Measurements from ENCODE around the gene IFT43.

IFT43 gene

DNA sequence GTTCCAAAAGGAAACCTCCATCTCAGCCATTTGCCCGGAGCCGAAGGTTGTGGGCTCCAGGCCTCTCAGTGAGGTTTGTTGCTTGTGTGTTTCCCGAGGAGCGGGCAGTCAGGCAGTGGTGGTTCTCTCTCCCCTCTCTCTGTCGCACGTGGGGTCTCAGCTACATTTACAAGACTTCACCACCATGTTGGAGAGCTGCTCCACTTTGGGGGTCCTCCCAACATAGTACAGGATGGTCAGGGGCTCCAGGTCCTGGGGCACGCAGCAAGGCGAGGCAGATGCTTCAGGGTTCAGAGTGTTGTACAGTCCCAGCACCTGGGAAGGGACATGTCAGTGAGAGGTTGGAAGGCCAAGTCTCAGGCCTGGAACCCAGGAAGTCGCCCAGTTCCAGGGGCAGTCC lies 26.5 kb upstream of the IFT43 start:
- DNase-seq (ENCODE audit: low read depth in 2 of 2) = no peak
- TF ChIP-seq, protein P1, sequence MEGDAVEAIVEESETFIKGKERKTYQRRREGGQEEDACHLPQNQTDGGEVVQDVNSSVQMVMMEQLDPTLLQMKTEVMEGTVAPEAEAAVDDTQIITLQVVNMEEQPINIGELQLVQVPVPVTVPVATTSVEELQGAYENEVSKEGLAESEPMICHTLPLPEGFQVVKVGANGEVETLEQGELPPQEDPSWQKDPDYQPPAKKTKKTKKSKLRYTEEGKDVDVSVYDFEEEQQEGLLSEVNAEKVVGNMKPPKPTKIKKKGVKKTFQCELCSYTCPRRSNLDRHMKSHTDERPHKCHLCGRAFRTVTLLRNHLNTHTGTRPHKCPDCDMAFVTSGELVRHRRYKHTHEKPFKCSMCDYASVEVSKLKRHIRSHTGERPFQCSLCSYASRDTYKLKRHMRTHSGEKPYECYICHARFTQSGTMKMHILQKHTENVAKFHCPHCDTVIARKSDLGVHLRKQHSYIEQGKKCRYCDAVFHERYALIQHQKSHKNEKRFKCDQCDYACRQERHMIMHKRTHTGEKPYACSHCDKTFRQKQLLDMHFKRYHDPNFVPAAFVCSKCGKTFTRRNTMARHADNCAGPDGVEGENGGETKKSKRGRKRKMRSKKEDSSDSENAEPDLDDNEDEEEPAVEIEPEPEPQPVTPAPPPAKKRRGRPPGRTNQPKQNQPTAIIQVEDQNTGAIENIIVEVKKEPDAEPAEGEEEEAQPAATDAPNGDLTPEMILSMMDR (IDR thresholded peaks at IDR 0.05; ENCODE audit: low read depth, low read length) = no peak
- no peak overlapping the region for H3K4me3 ChIP-seq (replicated peaks in 1 of 2; ENCODE audit: low read depth in 2 of 2, low read length in 2 of 2)

DNA sequence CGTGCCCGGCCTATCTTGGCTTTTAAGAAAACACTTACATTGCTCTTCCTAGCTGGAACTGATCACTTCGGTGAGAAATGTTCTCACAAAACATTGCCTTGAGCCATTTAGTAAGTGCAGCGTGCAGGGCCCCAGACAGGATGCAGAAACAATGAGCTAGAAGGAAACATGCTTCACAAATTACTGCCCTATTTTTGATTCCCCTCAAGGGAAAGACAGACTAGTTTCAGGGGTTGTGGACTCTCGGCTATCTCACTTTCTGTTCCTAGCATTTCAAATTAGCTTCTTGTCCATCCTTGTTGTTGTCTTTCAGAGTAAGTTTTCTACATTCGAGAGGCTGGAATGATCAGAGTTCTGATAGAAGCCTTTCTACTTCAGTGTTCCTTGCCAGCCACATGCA lies 25.3 kb upstream of the IFT43 start:
- TF ChIP-seq, protein P1 (IDR thresholded peaks at IDR 0.05; ENCODE audit: low read depth, low read length) = no peak
- H3K4me3 ChIP-seq (replicated peaks in 1 of 2; ENCODE audit: low read depth in 2 of 2, low read length in 2 of 2) = no peak overlapping the region
- no peak for DNase-seq (ENCODE audit: low read depth in 2 of 2)

DNA sequence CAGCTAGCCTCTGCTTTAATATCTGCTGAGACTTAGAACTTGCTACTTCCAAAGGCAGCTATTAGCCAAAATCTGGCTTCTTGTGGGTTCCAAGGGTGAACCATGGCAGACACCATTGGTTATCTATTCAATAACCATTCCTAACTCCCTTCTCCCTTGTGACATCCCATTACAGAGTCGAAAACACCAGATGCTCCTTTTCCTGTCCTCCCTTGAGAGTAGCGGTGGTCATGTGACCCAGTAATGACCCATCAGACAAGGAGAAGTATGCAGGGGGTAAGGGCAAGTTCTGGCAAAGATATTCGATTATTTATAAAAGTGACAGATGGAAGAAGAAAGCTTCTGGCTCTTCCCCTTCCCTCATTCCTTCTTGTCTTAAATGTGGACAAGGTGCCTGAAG lies 23.9 kb upstream of the IFT43 start:
- DNase-seq (ENCODE audit: low read depth in 2 of 2) = no peak
- no peak overlapping the region for H3K4me3 ChIP-seq (replicated peaks in 1 of 2; ENCODE audit: low read depth in 2 of 2, low read length in 2 of 2)
- TF ChIP-seq, protein P1 (IDR thresholded peaks at IDR 0.05; ENCODE audit: low read depth, low read length) = no peak

DNA sequence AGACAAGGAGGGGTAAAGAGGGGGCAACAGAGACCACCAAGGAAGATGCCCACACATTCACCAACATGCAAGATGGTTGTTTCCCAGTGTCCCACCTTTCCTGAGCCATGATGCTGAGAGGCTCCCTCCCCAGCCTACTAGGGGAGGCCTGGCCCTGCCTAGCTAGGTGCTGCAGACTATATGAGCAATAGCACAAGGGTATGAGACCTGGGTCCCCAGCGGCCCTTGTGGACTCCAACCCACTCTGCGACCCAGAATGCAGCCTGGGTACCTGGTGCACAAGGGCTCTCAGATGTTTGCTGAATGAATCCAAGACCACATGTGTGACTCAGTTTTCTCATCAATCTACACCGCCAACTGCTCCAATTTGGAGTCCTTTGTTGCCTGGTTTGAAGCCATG lies 17.7 kb upstream of the IFT43 start:
- H3K4me3 ChIP-seq (replicated peaks in 1 of 2; ENCODE audit: low read depth in 2 of 2, low read length in 2 of 2) = no peak overlapping the region
- DNase-seq (ENCODE audit: low read depth in 2 of 2) = no peak
- TF ChIP-seq, protein P1 (IDR thresholded peaks at IDR 0.05; ENCODE audit: low read depth, low read length) = no peak

DNA sequence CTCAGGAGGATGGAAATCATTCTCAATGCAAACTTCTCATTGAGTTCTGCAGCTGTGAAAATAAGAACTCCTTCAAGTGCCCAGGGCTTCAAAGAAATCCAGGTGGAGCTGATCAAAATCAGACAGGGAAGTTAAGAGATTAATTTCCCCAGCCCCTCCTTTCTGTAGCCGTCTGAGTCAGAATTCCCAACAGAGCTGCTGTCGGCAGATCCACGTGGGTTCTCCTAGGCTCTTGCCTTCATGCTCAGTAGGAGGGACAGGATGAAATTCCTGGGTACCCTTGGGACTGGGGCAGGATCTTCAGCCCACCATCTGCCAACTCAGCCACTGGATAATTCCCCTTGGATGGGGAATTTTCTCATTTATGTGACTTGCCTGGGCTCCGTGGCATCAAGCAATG lies 17.1 kb upstream of the IFT43 start:
- H3K4me3 ChIP-seq (replicated peaks in 1 of 2; ENCODE audit: low read depth in 2 of 2, low read length in 2 of 2) = no peak overlapping the region
- TF ChIP-seq, protein P1 (IDR thresholded peaks at IDR 0.05; ENCODE audit: low read depth, low read length) = no peak
- peak; percentile 54 to 74 for DNase-seq (ENCODE audit: low read depth in 2 of 2)

DNA sequence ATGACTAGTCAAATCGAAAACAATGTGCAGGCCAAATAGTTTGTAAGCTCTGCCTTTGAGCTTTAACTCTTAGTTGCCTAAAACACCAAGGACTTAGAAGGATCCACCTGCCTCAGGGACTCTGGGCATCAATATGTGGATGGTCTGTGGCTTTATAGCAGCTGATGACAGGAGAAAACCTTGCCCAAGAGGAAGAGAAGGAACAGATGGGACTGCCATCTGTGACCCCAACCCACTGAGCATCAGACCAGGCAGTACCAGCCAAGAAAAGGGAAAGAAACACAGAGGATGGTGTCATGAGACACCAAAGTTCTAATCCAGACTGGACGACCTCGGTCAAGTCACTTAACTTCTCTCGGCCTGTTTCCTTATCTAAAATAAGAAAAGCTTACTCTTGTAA lies 16.4 kb upstream of the IFT43 start:
- no peak overlapping the region for H3K4me3 ChIP-seq (replicated peaks in 1 of 2; ENCODE audit: low read depth in 2 of 2, low read length in 2 of 2)
- DNase-seq (ENCODE audit: low read depth in 2 of 2) = peak in 1 of 2 donors; percentile 18
- TF ChIP-seq, protein P1 (IDR thresholded peaks at IDR 0.05; ENCODE audit: low read depth, low read length) = no peak

DNA sequence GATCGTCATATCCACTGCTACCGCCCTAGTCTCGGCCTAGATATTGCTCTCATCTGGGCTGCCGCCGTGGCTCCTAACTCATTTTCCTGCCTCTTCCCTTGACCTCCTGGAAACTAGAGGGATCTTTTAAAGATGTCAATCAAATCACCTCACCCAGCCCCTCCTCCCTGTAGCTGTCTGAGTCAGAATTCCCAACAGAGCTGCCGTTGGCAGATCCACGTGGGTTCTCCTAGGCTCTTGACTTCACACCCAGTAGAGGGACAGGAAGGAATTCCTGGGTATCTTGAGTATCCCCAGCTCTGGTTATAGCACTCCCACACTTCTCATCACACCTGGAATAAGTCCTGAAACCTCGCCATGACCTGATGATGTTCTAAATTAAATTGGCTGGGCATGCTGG lies 15.7 kb upstream of the IFT43 start:
- TF ChIP-seq, protein P1 (IDR thresholded peaks at IDR 0.05; ENCODE audit: low read depth, low read length) = no peak
- DNase-seq (ENCODE audit: low read depth in 2 of 2) = peak in 1 of 2 donors; percentile 43
- no peak overlapping the region for H3K4me3 ChIP-seq (replicated peaks in 1 of 2; ENCODE audit: low read depth in 2 of 2, low read length in 2 of 2)

Data from cardiac fibroblast (primary cell).